Activated CD8-positive, alpha-beta memory T cell treated with anti-CD3 and anti-CD28 coated beads, Interleukin-2, amount 10 ng/mL, durations not matched to agents 7 days and 5 days (primary cell): ENCODE data around the gene IL37. TPM values are rescaled to one million over a fixed set of nuclear protein-coding genes. Genes with fewer than 3 reads are reported as not detected.

Experiments used
- ATAC-seq: fragments of 150-1000 bp; cut with Tn5 transposase; one replicate; pipeline ENCODE4 v1.10.0; 2021; ENCODE audit warnings: moderate library complexity
- CTCF ChIA-PET: fragments of 350-600 bp; sonication (Branson Sonifier 250); formaldehyde crosslinking; loops from one replicate; lab custom pipeline; 2021; ENCODE audit warnings: antibody characterized with exemption; lab: Charles Lee
- DNase-seq: peaks from one replicate; pipeline ENCODE4 v3.0.0-alpha.2; 2020
- H3K27ac Mint-ChIP-seq: one replicate; pipeline ENCODE4 v1.8.0; 2021; ENCODE audit warnings: mild to moderate bottlenecking, mixed read lengths
- H3K27me3 Mint-ChIP-seq: one replicate; pipeline ENCODE4 v1.8.0; 2021; ENCODE audit warnings: mixed read lengths
- H3K36me3 Mint-ChIP-seq: one replicate; pipeline ENCODE4 v1.8.0; 2021; ENCODE audit warnings: mild to moderate bottlenecking, mixed read lengths
- H3K4me1 Mint-ChIP-seq: one replicate; pipeline ENCODE4 v1.8.0; 2021; ENCODE audit warnings: mixed read lengths
- H3K4me3 Mint-ChIP-seq: one replicate; pipeline ENCODE4 v1.8.0; 2021; ENCODE audit warnings: mild to moderate bottlenecking, moderate library complexity, mixed read lengths
- H3K9me3 Mint-ChIP-seq: one replicate; pipeline ENCODE4 v1.8.0; 2022; ENCODE audit warnings: low read depth, mixed read lengths
- total RNA-seq, 2 experiments: library from RNA; stranded (reverse); gene quantifications; one replicate each; pipeline ENCODE4 v1.2.3, GENCODE V29; 2021

IL37 gene
- total RNA-seq, 2 experiments from 2014 or later: not detected

DNA sequence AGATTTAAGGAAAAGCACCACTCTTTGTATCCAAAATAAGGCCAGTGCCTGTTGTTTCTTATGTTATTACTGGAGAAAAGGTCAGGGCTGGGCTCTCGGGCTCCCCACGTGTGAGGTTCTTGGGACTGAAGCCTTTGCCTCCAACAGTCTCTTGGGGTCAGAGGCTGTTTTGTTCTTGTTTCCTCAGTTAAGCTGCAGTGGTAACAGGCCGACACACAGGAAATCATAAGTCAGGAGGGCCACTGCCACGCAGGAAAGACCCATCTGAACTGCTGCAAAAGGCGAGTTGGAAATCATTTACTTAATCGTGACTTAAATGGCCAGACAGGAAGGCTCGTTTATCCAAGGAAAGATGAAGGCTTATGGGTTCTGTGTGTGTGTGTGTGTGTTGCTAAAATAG, 30.3 kb upstream of the IL37 start:
- DNase-seq: no peak
- no peaks in the 10 kb centered on the region for H3K27me3 Mint-ChIP-seq
- CTCF ChIA-PET: interaction anchor here (2.1 to 7.5 kb wide), 2 partner anchors 61 to 130 kb away, joined by 12 to 172 read pairs; no protein-coding TSS in a partner anchor
- peaks cover 44% of the 10 kb centered on the region for H3K4me1 Mint-ChIP-seq
- H3K27ac Mint-ChIP-seq: peak overlapping the region; percentile 75
- no peaks in the 10 kb centered on the region for H3K9me3 Mint-ChIP-seq
- H3K4me3 Mint-ChIP-seq: no peak overlapping the region
- H3K36me3 Mint-ChIP-seq: no peaks in the 10 kb centered on the region
- no peak for ATAC-seq

DNA sequence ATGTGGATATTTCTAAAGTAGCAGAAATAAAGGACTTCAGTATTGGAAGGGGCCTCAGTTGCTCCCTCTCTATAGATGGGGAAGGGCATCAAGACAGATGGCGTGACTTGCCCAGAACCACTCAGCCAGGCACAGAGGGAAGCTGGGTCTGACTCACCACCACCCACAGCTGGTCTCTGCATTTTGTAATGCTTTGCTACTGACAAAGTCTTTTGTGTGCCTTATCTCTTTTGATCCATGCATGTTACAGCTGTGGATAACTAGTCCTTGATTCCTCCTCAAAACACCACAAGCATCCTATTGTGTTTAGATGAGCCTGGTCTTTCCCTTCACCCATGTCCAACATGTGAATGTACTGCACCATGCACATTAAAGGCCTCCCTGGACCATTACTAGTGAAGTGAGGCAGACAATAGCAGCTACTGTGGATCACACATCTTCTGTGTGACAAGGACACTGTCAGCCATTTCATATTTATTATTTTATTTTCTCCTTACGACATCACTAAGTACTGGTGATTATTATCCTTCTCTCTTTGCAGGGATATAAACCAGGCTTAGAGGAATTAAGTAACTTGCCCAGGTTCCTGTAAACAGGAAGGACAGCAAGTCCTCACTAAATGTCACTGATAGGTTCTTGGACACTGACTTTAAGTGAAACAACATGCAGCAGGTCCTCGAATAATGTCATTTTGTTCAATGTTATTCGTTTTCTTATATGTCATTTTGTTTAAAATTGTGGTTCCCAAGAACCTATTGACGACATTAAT, 29.6 kb upstream of the IL37 start:
- DNase-seq (peak; percentile 73), ATAC-seq (peak; percentile 70)
- no peaks in the 10 kb centered on the region for H3K27me3 Mint-ChIP-seq
- H3K4me1 Mint-ChIP-seq: peaks cover 46% of the 10 kb centered on the region
- H3K36me3 Mint-ChIP-seq: no peaks in the 10 kb centered on the region
- no peaks in the 10 kb centered on the region for H3K9me3 Mint-ChIP-seq
- CTCF ChIA-PET: interaction anchor here (1.2 to 7.5 kb wide), 3 partner anchors 61 to 281 kb away, joined by 4 to 172 read pairs (median 12); no protein-coding TSS in a partner anchor
- no peak overlapping the region for H3K4me3 Mint-ChIP-seq
- H3K27ac Mint-ChIP-seq: peak overlapping the region; percentile 75

DNA sequence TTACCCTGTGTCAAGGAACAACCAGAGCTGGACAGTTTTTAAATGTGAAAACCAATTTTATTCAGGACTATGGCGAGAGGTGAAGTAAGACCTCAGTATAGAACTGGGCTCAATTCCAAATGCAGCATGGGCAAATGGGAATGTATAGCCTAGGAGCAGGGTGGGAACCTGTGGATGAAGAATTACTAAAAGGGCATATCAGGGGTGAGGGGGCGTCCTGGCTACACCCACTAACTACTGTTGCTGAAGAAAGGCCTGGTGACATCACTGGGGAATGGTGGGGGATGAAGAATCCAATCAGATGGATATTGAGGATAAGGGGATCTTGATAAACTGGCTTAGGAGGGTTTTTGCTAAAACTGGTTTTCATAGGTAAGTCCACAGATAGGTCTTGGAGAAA, 27.3 kb upstream of the IL37 start:
- no peak for DNase-seq
- CTCF ChIA-PET: interaction anchor here (0.6 to 7.5 kb wide), 5 partner anchors 12 to 133 kb away, joined by 3 to 172 read pairs (median 28); no protein-coding TSS in a partner anchor
- H3K4me3 Mint-ChIP-seq: no peak overlapping the region
- no peaks in the 10 kb centered on the region for H3K27me3 Mint-ChIP-seq
- no peak for ATAC-seq
- no peaks in the 10 kb centered on the region for H3K36me3 Mint-ChIP-seq
- H3K9me3 Mint-ChIP-seq: no peaks in the 10 kb centered on the region
- H3K27ac Mint-ChIP-seq: no peak overlapping the region
- peaks cover 46% of the 10 kb centered on the region for H3K4me1 Mint-ChIP-seq

- Mint-ChIP-seq H3K27me3 (no peaks in the 10 kb centered on the region), H3K9me3 (no peaks in the 10 kb centered on the region), H3K4me3 (peak overlapping the region; percentile 17), H3K36me3 (no peaks in the 10 kb centered on the region), H3K27ac (peak overlapping the region; percentile 48), H3K4me1 (peaks cover 35% of the 10 kb centered on the region)
- CTCF ChIA-PET: interaction anchor here (0.5 to 7.5 kb wide), 52 partner anchors 8 to 302 kb away, joined by 3 to 172 read pairs (median 4); partner anchors contain the start of gene CKAP2L
- peak; percentile 84 for DNase-seq
- peak; percentile 76 for ATAC-seq
These were observed 26.0 kb upstream of the IL37 start for GRCh38 chr2:112884869-112885505.

DNA sequence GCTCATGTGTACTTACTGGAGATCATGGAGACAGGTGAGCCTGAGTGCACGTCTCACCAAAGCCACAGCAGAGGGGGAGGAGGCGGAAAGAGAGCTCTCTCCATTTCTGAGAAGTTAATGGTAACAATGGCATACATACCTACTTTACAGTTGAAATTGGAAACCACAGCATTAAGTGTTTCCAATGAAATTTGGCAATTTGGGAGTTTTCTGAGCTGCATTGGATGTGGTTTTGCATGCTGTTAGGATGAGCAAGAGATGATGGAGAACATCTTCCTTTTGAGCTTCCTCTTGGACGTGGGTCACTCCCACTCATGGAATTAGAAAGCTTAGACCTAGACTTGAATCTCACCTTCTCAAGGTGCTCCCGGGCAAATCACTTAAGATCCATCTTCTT, 25.5 kb upstream of the IL37 start:
- CTCF ChIA-PET: interaction anchor here (0.5 to 7.5 kb wide), 53 partner anchors 9 to 302 kb away, joined by 3 to 172 read pairs (median 4); partner anchors contain the start of gene CKAP2L
- DNase-seq: no peak
- Mint-ChIP-seq H3K27ac (peak overlapping the region; percentile 48), H3K27me3 (no peaks in the 10 kb centered on the region), H3K4me1 (peaks cover 30% of the 10 kb centered on the region), H3K36me3 (no peaks in the 10 kb centered on the region), H3K4me3 (peak overlapping the region; percentile 17), H3K9me3 (no peaks in the 10 kb centered on the region)
- ATAC-seq: peak; percentile 17

GRCh38 chr2:112886291-112886690, 24.7 kb upstream of the IL37 start:
- no peaks in the 10 kb centered on the region for H3K27me3 Mint-ChIP-seq
- no peaks in the 10 kb centered on the region for H3K36me3 Mint-ChIP-seq
- CTCF ChIA-PET: interaction anchor here (0.8 to 7.5 kb wide), 14 partner anchors 8 to 162 kb away, joined by 3 to 172 read pairs (median 6); partner anchors contain the start of gene CKAP2L
- no peak overlapping the region for H3K4me3 Mint-ChIP-seq
- no peak overlapping the region for H3K27ac Mint-ChIP-seq
- H3K4me1 Mint-ChIP-seq: peaks cover 22% of the 10 kb centered on the region
- DNase-seq (no peak), ATAC-seq (no peak)
- H3K9me3 Mint-ChIP-seq: no peaks in the 10 kb centered on the region

DNA sequence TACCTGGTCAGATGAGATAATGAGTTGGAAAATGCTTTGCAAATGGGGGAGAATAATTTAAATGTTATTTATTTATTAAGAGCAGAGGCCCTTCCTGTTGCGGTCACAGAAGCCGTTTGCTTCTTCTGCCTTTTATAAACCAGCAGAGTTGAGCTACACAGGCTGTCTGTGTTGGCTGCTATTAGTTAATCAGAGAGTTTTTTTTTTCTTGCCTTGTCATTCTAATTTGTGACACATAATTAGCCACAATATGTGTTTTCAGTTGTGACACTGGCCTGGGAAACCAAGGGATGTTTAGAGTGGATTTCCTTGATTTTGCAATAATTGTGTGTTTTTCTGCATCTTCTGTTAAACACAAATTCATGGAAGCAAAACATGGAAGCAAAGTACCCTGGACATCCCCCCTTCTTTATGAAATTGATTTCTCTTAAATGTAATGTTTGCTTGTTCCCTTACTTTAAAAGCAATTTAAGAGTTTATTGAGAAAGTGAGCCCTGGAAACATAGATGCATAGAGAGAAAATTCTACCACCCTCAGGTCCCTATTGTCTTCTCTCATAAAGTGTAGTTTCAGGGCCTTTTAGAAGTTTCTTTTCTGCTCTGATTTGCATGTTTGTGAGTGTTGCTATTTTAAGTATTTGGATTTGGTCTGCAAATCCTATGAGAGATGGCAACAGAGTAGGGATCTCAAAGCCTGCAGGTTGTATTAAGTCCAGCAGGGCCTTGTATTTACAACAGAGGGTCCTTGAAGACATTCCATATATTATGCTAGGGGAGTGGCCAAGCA, 22.8 kb upstream of the IL37 start:
- H3K27me3 Mint-ChIP-seq: no peaks in the 10 kb centered on the region
- H3K4me1 Mint-ChIP-seq: peaks cover 16% of the 10 kb centered on the region
- H3K9me3 Mint-ChIP-seq: no peaks in the 10 kb centered on the region
- H3K36me3 Mint-ChIP-seq: no peaks in the 10 kb centered on the region
- CTCF ChIA-PET: interaction anchor here (1.3 kb wide), 1 partner anchor 139 kb away, joined by 4 read pairs; no protein-coding TSS in a partner anchor
- H3K27ac Mint-ChIP-seq: no peak overlapping the region
- no peak overlapping the region for H3K4me3 Mint-ChIP-seq
- no peak for ATAC-seq
- no peak for DNase-seq

- no peak overlapping the region for H3K27ac Mint-ChIP-seq
- ATAC-seq: no peak
- no peaks in the 10 kb centered on the region for H3K9me3 Mint-ChIP-seq
- no peaks in the 10 kb centered on the region for H3K36me3 Mint-ChIP-seq
- H3K4me3 Mint-ChIP-seq: no peak overlapping the region
- peaks cover 10% of the 10 kb centered on the region for H3K4me1 Mint-ChIP-seq
- H3K27me3 Mint-ChIP-seq: no peaks in the 10 kb centered on the region
- no peak for DNase-seq
- CTCF ChIA-PET: interaction anchor here (0.9 to 1.7 kb wide), 4 partner anchors 51 to 141 kb away, joined by 4 to 7 read pairs (median 4); no protein-coding TSS in a partner anchor
These were observed 21.0 kb upstream of the IL37 start for GRCh38 chr2:112889976-112890375.

GRCh38 chr2:112891385-112891831, 19.6 kb upstream of the IL37 start:
- no peaks in the 10 kb centered on the region for H3K9me3 Mint-ChIP-seq
- CTCF ChIA-PET: interaction anchor here (1.7 kb wide), 1 partner anchor 50 kb away, joined by 7 read pairs; no protein-coding TSS in a partner anchor
- no peaks in the 10 kb centered on the region for H3K4me1 Mint-ChIP-seq
- DNase-seq (no peak), ATAC-seq (no peak)
- H3K27me3 Mint-ChIP-seq: peaks cover 5% of the 10 kb centered on the region
- H3K4me3 Mint-ChIP-seq: no peak overlapping the region
- H3K27ac Mint-ChIP-seq: no peak overlapping the region
- H3K36me3 Mint-ChIP-seq: no peaks in the 10 kb centered on the region

DNA sequence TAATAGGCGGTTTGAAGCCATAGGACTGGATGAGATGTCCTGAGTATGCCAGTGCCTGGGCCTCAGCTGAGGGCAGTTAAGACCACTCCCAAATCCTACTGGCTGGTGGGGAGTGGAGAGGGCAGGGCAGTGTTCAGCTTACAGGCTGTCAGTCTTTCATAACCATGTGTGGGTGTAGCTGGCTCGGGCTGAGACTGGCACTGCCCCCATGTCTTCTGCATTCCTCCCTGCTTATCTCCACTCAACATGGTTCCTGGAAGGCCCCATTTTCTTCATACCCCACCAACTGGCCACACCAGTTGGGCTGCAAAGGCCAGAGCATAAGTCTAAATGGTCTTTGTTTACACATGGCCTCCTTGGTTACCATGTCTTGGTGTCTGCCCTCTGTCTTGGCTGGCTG, 17.2 kb upstream of the IL37 start:
- CTCF ChIA-PET: interaction anchor here (0.7 kb wide), 1 partner anchor 48 kb away, joined by 3 read pairs; no protein-coding TSS in a partner anchor
- Mint-ChIP-seq H3K27ac (no peak overlapping the region), H3K4me3 (no peak overlapping the region), H3K4me1 (no peaks in the 10 kb centered on the region), H3K36me3 (no peaks in the 10 kb centered on the region), H3K27me3 (peaks cover 17% of the 10 kb centered on the region), H3K9me3 (no peaks in the 10 kb centered on the region)
- ATAC-seq: no peak
- no peak for DNase-seq

- H3K9me3 Mint-ChIP-seq: no peaks in the 10 kb centered on the region
- no peak overlapping the region for H3K27ac Mint-ChIP-seq
- H3K4me3 Mint-ChIP-seq: no peak overlapping the region
- no peaks in the 10 kb centered on the region for H3K36me3 Mint-ChIP-seq
- CTCF ChIA-PET: no interaction called here
- no peaks in the 10 kb centered on the region for H3K4me1 Mint-ChIP-seq
- peaks cover 22% of the 10 kb centered on the region for H3K27me3 Mint-ChIP-seq
- no peak for DNase-seq
- ATAC-seq: no peak
These were observed 13.9 kb upstream of the IL37 start for GRCh38 chr2:112896909-112897623.

GRCh38 chr2:112897624-112897978, 13.4 kb upstream of the IL37 start:
- H3K27me3 Mint-ChIP-seq: peaks cover 22% of the 10 kb centered on the region
- no peak for ATAC-seq

More at GRCh38 chr2:112897624-112897978, 13.4 kb upstream of the IL37 start:
- no peak for DNase-seq
- no peak overlapping the region for H3K27ac Mint-ChIP-seq
- no peaks in the 10 kb centered on the region for H3K9me3 Mint-ChIP-seq
- CTCF ChIA-PET: no interaction called here
- H3K36me3 Mint-ChIP-seq: no peaks in the 10 kb centered on the region
- no peak overlapping the region for H3K4me3 Mint-ChIP-seq
- H3K4me1 Mint-ChIP-seq: no peaks in the 10 kb centered on the region
